ENCODE results near the gene SLC1A3.

DNA sequence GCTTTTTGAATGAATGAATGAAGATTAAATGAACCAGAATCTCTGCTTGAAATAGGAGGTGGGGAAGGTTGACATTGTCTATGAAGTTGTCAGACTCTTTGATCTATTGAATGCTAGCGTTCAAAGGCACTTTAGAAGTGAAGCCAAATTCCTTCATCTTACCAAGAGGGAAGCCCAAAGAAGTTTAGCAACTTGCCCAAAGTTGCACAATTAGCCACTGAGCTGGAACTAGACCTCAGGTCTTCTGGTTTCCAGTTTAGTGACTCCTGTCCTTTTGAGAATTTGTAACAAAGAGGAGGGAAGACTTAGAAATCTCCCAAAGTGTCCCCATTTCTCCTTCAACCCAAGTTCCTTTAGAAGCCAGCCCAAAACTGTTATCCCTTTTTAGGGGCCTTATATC lies 20.7 kb upstream of the SLC1A3 start:
- TF ChIP-seq, protein P1, sequence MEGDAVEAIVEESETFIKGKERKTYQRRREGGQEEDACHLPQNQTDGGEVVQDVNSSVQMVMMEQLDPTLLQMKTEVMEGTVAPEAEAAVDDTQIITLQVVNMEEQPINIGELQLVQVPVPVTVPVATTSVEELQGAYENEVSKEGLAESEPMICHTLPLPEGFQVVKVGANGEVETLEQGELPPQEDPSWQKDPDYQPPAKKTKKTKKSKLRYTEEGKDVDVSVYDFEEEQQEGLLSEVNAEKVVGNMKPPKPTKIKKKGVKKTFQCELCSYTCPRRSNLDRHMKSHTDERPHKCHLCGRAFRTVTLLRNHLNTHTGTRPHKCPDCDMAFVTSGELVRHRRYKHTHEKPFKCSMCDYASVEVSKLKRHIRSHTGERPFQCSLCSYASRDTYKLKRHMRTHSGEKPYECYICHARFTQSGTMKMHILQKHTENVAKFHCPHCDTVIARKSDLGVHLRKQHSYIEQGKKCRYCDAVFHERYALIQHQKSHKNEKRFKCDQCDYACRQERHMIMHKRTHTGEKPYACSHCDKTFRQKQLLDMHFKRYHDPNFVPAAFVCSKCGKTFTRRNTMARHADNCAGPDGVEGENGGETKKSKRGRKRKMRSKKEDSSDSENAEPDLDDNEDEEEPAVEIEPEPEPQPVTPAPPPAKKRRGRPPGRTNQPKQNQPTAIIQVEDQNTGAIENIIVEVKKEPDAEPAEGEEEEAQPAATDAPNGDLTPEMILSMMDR (conservative IDR thresholded peaks at IDR 0.05; ENCODE audit: low read depth, low read length), result no peak
- no peak for TF ChIP-seq EZH2 (IDR thresholded peaks at IDR 0.05; ENCODE audit: borderline replicate concordance, low read depth, low read length, poor library complexity, severe bottlenecking)

Measured in A673 (cell line).